ENCODE measurements around the gene IL4R.

IL4R gene

DNA sequence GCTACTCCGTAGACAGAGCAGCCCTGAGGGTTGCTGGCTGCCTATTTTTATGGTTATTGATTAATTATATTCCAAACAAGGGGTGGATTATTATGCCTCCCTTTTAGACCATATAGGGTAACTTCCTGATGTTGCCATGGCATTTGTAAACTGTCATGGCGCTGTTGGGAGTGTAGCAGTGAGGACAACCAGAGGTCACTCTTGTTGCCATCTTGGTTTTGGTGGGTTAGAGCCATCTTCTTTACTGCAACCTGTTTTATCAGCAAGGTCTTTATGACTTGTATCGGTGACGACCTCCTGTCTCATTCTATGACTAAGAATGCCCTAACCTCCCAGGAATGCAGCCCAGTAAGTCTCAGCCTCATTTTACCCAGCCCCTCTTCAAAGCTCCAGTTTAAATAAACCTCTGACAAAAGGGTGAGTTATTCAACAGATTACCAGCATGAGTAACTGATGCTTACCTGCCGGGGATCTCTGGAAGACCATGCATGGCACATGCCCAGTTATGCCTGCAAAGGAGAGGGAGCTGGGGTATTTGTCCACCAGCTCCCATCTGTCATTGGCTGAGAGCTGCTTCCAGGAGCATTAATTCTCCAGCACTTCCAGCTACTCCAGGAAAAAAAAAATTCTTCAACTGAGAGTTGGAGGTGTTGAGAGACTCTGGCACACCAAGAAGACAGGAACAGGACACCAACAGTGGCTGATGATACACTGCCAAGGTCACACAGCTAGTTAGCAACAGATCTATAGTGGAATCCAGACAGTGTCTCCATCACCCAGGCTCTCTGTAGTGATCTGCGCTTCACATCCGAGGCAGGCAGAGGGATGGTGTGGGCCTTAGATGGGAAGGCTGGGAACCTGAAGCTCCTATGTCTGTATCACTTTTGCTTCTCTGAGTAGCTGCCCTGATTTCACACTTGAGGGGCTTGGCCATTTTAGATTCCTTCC is 51.6 kb downstream of the IL4R start:
- peak overlapping the region; percentile 73 for H3K27ac Mint-ChIP-seq
- no peaks in the 10 kb centered on the region for H3K9me3 Mint-ChIP-seq
- peaks cover 77% of the 10 kb centered on the region for H3K4me1 Mint-ChIP-seq
- H3K36me3 Mint-ChIP-seq, result peaks cover 20% of the 10 kb centered on the region
- no peaks in the 10 kb centered on the region for H3K27me3 Mint-ChIP-seq
- H3K4me3 Mint-ChIP-seq, result peak overlapping the region; percentile 75

GRCh38 chr16:27366687-27367460 is 53.1 kb downstream of the IL4R start:
- Mint-ChIP-seq H3K9me3 (no peaks in the 10 kb centered on the region), H3K27ac (peak overlapping the region; percentile 100), H3K36me3 (peaks cover 19% of the 10 kb centered on the region), H3K4me3 (peak overlapping the region; percentile 80), H3K27me3 (no peaks in the 10 kb centered on the region), H3K4me1 (peaks cover 81% of the 10 kb centered on the region)

- Mint-ChIP-seq H3K27me3 (no peaks in the 10 kb centered on the region), H3K27ac (peak overlapping the region; percentile 100), H3K4me3 (peak overlapping the region; percentile 80), H3K4me1 (peaks cover 77% of the 10 kb centered on the region), H3K36me3 (peaks cover 14% of the 10 kb centered on the region), H3K9me3 (no peaks in the 10 kb centered on the region)
These were observed 53.9 kb downstream of the IL4R start for GRCh38 chr16:27367461-27368357.

DNA sequence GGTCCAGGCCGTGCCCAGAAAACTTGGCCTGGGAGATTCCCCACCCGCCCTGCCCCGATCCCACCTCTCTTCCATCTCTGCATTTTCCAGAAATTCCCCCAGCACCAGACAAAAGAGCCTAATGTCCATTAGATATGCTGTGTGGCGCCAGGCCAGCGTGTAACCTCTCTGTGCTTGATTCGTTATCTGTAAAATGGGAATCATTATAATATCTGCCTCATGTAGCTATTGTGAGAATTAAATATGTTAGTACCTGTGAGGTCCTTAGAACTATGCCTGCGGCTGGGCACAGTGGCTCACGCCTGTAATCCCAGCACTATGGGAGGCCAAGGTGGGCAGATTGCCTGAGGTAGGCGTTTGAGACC is 54.6 kb downstream of the IL4R start:
- Mint-ChIP-seq H3K27me3 (no peaks in the 10 kb centered on the region), H3K9me3 (no peaks in the 10 kb centered on the region), H3K27ac (peak overlapping the region; percentile 100), H3K4me1 (peaks cover 77% of the 10 kb centered on the region), H3K36me3 (peaks cover 14% of the 10 kb centered on the region), H3K4me3 (peak overlapping the region; percentile 80)

- Mint-ChIP-seq H3K4me3 (peak overlapping the region; percentile 30), H3K27me3 (no peaks in the 10 kb centered on the region), H3K4me1 (peaks cover 62% of the 10 kb centered on the region), H3K9me3 (no peaks in the 10 kb centered on the region), H3K36me3 (peaks cover 8% of the 10 kb centered on the region), H3K27ac (peak overlapping the region; percentile 100)
These were observed 56.0 kb downstream of the IL4R start for GRCh38 chr16:27369806-27370205.

- Mint-ChIP-seq H3K4me1 (peaks cover 57% of the 10 kb centered on the region), H3K36me3 (peaks cover 7% of the 10 kb centered on the region), H3K4me3 (no peak overlapping the region), H3K27me3 (no peaks in the 10 kb centered on the region), H3K9me3 (no peaks in the 10 kb centered on the region), H3K27ac (peak overlapping the region; percentile 100)
These were observed 56.5 kb downstream of the IL4R start for GRCh38 chr16:27370318-27370717.

- no peak overlapping the region for H3K4me3 Mint-ChIP-seq
- peaks cover 48% of the 10 kb centered on the region for H3K4me1 Mint-ChIP-seq
- H3K27me3 Mint-ChIP-seq, result no peaks in the 10 kb centered on the region
- H3K27ac Mint-ChIP-seq, result no peak overlapping the region
- H3K36me3 Mint-ChIP-seq, result peaks cover 4% of the 10 kb centered on the region
- no peaks in the 10 kb centered on the region for H3K9me3 Mint-ChIP-seq
These were observed 59.5 kb downstream of the IL4R start for GRCh38 chr16:27373312-27373711.

DNA sequence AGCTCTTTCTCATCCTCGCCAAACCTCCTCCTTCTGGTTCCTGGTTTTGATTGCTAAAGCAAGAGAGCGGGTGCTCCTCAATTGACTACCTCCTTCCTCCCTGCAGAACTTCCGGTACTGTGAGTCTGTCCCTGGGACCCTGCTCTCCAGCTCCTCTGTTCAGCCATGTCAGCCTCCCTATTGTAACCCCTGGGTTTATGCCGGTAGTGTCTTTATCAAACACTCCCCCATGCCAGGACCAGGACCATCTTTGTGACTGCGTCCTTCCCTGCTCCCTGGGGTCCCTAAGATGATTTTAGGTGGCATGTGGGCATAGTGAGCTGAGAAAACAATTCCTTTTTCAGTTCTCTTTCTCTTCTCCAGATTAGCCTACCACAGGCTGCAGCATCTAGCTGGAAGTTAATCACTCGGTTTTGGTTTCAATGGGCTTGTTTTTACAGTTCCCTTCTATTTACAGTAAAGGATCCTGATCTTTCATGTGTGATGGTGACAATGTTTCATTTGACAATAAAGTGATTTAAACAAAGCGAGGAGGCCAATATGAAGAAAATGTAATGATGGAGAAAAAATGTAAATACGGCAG is 60.5 kb downstream of the IL4R start:
- Mint-ChIP-seq H3K36me3 (peaks cover 4% of the 10 kb centered on the region), H3K27me3 (no peaks in the 10 kb centered on the region), H3K9me3 (no peaks in the 10 kb centered on the region), H3K4me1 (peaks cover 46% of the 10 kb centered on the region), H3K4me3 (no peak overlapping the region), H3K27ac (no peak overlapping the region)

- Mint-ChIP-seq H3K27ac (no peak overlapping the region), H3K27me3 (no peaks in the 10 kb centered on the region), H3K9me3 (no peaks in the 10 kb centered on the region), H3K36me3 (peaks cover 4% of the 10 kb centered on the region), H3K4me3 (no peak overlapping the region), H3K4me1 (peaks cover 43% of the 10 kb centered on the region)
These were observed 61.1 kb downstream of the IL4R start for GRCh38 chr16:27374804-27375425.

DNA sequence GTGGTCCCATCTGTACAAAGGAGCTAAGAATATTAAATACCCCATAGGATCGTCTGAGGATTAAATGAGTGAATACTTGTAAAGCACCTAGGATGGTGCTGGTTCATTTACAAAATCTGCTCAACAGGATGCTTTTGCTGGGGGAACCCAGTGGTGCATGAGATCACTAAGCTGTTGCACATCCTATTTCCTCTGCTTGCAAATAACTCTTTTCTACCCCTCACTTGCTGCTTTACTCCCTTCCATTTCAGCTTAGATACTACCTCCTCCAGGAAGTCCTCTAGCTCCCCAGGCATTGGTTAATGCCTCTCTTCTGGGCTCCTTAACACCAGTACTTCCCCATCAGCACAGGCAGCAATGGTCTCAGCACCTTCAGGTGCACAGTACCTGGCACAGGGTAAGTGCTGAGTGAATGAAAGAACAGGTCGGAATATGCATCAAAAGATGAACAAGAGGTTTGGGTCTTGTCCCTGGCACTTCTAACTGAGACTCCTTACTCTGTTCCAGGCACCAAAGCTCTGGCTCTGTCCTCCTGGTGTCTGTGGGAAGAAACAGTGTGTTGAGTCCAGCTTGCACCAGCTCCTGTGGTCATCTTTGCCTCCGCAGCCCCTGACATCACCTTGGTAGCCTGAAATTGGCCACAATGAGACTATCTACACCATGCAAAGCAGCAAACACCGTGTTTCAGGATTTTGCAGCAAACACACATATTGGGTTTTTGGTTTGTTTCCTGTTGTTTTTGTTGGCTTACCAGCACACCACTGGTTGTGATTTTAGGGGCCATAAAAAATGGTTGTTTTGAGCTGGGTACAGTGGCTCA is 64.1 kb downstream of the IL4R start:
- H3K9me3 Mint-ChIP-seq, result no peaks in the 10 kb centered on the region
- H3K4me1 Mint-ChIP-seq, result peaks cover 47% of the 10 kb centered on the region
- no peaks in the 10 kb centered on the region for H3K36me3 Mint-ChIP-seq
- peak overlapping the region; percentile 13 for H3K4me3 Mint-ChIP-seq
- no peaks in the 10 kb centered on the region for H3K27me3 Mint-ChIP-seq
- peak overlapping the region; percentile 79 for H3K27ac Mint-ChIP-seq

DNA sequence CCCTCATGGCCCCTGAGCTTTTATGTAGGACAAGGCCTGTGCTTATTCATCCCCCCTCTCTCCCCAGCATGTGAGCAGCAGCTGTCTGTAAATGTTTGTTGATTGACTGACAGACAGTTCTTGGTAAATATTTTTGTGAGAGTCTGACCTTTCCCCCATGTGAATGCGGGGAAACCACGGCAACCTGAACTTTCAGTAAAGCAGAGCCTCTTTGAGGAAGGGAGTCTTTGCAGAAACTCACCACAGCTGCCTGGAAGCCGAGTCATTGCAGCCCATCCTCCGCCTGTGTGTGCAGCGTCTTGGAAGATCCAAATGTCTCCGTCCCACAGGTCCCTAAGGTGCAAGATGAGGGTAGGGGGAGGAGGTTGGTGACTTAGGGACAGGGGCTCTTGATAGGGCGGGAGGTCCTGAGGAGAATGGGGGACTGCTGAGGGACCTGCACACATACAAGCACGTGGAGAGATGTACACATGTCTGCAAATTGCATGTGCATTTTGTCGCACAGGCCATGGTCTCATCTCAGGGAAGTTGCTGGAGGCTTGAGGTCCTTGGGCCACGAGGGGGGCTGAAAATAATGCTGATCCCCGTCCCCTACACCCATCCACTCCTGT is 65.2 kb downstream of the IL4R start:
- Mint-ChIP-seq H3K27me3 (no peaks in the 10 kb centered on the region), H3K9me3 (peaks cover under 1% of the 10 kb centered on the region), H3K36me3 (no peaks in the 10 kb centered on the region), H3K4me1 (peaks cover 47% of the 10 kb centered on the region), H3K27ac (peak overlapping the region; percentile 79), H3K4me3 (peak overlapping the region; percentile 3)

GRCh38 chr16:27379919-27380318 is 66.1 kb downstream of the IL4R start:
- no peak overlapping the region for H3K4me3 Mint-ChIP-seq
- H3K9me3 Mint-ChIP-seq, result peaks cover 5% of the 10 kb centered on the region
- peaks cover 47% of the 10 kb centered on the region for H3K4me1 Mint-ChIP-seq
- no peaks in the 10 kb centered on the region for H3K27me3 Mint-ChIP-seq
- peaks cover 2% of the 10 kb centered on the region for H3K36me3 Mint-ChIP-seq
- peak overlapping the region; percentile 26 for H3K27ac Mint-ChIP-seq

- peaks cover 2% of the 10 kb centered on the region for H3K36me3 Mint-ChIP-seq
- H3K9me3 Mint-ChIP-seq, result peaks cover 5% of the 10 kb centered on the region
- no peak overlapping the region for H3K4me3 Mint-ChIP-seq
- no peak overlapping the region for H3K27ac Mint-ChIP-seq
- no peaks in the 10 kb centered on the region for H3K27me3 Mint-ChIP-seq
- peaks cover 45% of the 10 kb centered on the region for H3K4me1 Mint-ChIP-seq
These were observed 67.5 kb downstream of the IL4R start for GRCh38 chr16:27381236-27381635.
